ENCODE data around the gene SMYD3.

SMYD3 gene

DNA sequence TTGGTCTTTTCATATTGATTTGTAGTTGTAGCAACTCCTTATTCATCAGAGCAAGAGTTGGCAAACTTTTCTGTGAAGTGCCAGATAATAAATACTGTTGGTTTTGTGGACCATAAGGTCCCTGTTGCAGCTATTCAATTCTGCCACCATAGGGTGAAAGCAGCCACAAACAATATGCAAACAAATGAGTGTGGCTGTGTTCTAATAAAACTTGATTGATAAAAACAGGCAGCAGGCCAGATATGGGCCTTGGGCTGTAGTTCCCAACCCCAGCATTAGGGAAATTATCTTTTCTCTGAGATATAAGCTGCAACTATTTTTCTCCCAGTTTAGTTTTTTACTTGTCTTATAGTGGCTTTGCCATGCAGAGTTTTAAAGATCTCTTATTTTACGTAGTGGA is 469.2 kb downstream of the SMYD3 start:
- TF ChIP-seq, protein P1, sequence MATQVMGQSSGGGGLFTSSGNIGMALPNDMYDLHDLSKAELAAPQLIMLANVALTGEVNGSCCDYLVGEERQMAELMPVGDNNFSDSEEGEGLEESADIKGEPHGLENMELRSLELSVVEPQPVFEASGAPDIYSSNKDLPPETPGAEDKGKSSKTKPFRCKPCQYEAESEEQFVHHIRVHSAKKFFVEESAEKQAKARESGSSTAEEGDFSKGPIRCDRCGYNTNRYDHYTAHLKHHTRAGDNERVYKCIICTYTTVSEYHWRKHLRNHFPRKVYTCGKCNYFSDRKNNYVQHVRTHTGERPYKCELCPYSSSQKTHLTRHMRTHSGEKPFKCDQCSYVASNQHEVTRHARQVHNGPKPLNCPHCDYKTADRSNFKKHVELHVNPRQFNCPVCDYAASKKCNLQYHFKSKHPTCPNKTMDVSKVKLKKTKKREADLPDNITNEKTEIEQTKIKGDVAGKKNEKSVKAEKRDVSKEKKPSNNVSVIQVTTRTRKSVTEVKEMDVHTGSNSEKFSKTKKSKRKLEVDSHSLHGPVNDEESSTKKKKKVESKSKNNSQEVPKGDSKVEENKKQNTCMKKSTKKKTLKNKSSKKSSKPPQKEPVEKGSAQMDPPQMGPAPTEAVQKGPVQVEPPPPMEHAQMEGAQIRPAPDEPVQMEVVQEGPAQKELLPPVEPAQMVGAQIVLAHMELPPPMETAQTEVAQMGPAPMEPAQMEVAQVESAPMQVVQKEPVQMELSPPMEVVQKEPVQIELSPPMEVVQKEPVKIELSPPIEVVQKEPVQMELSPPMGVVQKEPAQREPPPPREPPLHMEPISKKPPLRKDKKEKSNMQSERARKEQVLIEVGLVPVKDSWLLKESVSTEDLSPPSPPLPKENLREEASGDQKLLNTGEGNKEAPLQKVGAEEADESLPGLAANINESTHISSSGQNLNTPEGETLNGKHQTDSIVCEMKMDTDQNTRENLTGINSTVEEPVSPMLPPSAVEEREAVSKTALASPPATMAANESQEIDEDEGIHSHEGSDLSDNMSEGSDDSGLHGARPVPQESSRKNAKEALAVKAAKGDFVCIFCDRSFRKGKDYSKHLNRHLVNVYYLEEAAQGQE (IDR thresholded peaks at IDR 0.05; ENCODE audit: insufficient replicate concordance, low read depth) = no peak
- TF ChIP-seq GABPA (IDR thresholded peaks at IDR 0.05; ENCODE audit: low read depth) (no peak), POLR2AphosphoS5 (IDR thresholded peaks at IDR 0.05; ENCODE audit: low read depth) (no peak), SPI1 (IDR thresholded peaks at IDR 0.05; ENCODE audit: borderline replicate concordance, low read depth) (no peak)
- TF ChIP-seq, protein P2, sequence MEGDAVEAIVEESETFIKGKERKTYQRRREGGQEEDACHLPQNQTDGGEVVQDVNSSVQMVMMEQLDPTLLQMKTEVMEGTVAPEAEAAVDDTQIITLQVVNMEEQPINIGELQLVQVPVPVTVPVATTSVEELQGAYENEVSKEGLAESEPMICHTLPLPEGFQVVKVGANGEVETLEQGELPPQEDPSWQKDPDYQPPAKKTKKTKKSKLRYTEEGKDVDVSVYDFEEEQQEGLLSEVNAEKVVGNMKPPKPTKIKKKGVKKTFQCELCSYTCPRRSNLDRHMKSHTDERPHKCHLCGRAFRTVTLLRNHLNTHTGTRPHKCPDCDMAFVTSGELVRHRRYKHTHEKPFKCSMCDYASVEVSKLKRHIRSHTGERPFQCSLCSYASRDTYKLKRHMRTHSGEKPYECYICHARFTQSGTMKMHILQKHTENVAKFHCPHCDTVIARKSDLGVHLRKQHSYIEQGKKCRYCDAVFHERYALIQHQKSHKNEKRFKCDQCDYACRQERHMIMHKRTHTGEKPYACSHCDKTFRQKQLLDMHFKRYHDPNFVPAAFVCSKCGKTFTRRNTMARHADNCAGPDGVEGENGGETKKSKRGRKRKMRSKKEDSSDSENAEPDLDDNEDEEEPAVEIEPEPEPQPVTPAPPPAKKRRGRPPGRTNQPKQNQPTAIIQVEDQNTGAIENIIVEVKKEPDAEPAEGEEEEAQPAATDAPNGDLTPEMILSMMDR (IDR thresholded peaks at IDR 0.05; ENCODE audit: insufficient read depth, low read length) = no peak
- no peak for DNase-seq (ENCODE audit: low read depth in 1 of 2, low spot score in 1 of 2)
- H3K27me3 ChIP-seq (ENCODE audit: insufficient read depth, poor library complexity, severe bottlenecking) = no peaks in the 10 kb centered on the region
- H3K27ac ChIP-seq (replicated peaks) = no peak overlapping the region
- no peak overlapping the region for H3K4me3 ChIP-seq (replicated peaks; ENCODE audit: insufficient read depth, low read length)

DNA sequence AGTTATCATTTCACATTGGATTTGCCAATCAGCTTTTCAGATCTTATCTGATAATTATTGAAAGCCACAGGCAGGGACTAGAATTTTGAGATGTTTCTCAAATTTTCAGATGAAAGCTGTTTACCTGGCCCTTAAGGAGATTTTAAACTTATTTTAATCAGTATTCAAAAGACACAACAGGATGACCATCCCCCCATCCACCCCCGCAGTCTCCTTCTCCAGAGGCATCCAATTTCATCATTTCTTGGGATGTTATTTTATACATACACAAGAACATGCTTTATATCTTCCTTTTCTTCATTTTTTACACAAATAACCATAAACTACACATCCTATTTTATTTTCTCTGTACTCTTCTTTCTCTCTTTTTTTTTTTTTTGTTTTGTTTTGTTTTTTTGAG is 470.9 kb downstream of the SMYD3 start:
- no peaks in the 10 kb centered on the region for H3K27me3 ChIP-seq (ENCODE audit: insufficient read depth, poor library complexity, severe bottlenecking)
- no peak overlapping the region for H3K27ac ChIP-seq (replicated peaks)
- TF ChIP-seq, protein P1 (IDR thresholded peaks at IDR 0.05; ENCODE audit: insufficient replicate concordance, low read depth) = no peak
- TF ChIP-seq SPI1 (IDR thresholded peaks at IDR 0.05; ENCODE audit: borderline replicate concordance, low read depth) (no peak), POLR2AphosphoS5 (IDR thresholded peaks at IDR 0.05; ENCODE audit: low read depth) (no peak), GABPA (IDR thresholded peaks at IDR 0.05; ENCODE audit: low read depth) (no peak)
- TF ChIP-seq, protein P2 (IDR thresholded peaks at IDR 0.05; ENCODE audit: insufficient read depth, low read length) = no peak
- no peak for DNase-seq (ENCODE audit: low read depth in 1 of 2, low spot score in 1 of 2)
- no peak overlapping the region for H3K4me3 ChIP-seq (replicated peaks; ENCODE audit: insufficient read depth, low read length)

DNA sequence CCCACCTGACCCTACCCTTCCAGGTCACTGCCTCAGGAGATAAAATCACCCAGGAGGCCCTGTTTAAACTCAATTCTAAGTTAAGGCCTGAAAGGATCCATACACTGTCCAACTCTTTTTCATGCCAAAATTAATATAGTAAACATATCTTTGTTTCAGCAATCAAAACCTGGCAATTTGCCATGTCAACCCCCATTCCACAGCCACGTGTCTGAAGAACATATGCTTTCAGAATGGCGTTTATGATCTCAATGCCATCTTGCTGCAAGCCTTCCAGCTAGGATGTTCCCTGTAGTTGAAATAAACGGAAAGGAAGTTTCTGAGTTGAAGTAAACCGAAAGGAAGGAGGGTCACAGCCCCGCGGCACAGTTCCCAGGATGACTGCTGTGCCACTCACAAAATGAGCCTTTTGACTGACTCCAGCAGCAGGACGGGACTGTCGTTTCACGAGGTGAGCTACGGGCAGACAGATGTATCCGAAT is 472.0 kb downstream of the SMYD3 start:
- TF ChIP-seq POLR2AphosphoS5 (IDR thresholded peaks at IDR 0.05; ENCODE audit: low read depth) = no peak
- TF ChIP-seq SPI1 (IDR thresholded peaks at IDR 0.05; ENCODE audit: borderline replicate concordance, low read depth) = no peak
- TF ChIP-seq, protein P1 (IDR thresholded peaks at IDR 0.05; ENCODE audit: insufficient replicate concordance, low read depth) = no peak
- TF ChIP-seq, protein P2 (IDR thresholded peaks at IDR 0.05; ENCODE audit: insufficient read depth, low read length) = no peak
- no peak for TF ChIP-seq GABPA (IDR thresholded peaks at IDR 0.05; ENCODE audit: low read depth)
- no peak for DNase-seq (ENCODE audit: low read depth in 1 of 2, low spot score in 1 of 2)
- H3K27me3 ChIP-seq (ENCODE audit: insufficient read depth, poor library complexity, severe bottlenecking) = no peaks in the 10 kb centered on the region
- no peak overlapping the region for H3K27ac ChIP-seq (replicated peaks)
- no peak overlapping the region for H3K4me3 ChIP-seq (replicated peaks; ENCODE audit: insufficient read depth, low read length)
